Adrenal gland (tissue), 12 donors: ENCODE measurements around the gene SPG11. TPM values are rescaled to one million over a fixed set of nuclear protein-coding genes. Genes with fewer than 3 reads are reported as not detected.

Source experiments
- DNase-seq, 7 donors: peaks; one replicate each; pipeline ENCODE4 v3.0.0-alpha.2; 2019 to 2020
- H3K27ac ChIP-seq, 5 donors: fragments of 200-600 bp; sonication (generic) in 4 of 5; 1 replicate in 3 of 5; 2 replicates in 2 of 5; pipeline versions ENCODE4 v1.5.1 to v1.8.0; 2016 to 2020; ENCODE audit warnings: mild to moderate bottlenecking in 1 of 5
- H3K27me3 ChIP-seq: fragments of 200-600 bp; 2 replicates; pipeline ENCODE4 v1.8.0; 2021
- H3K36me3 ChIP-seq, 2 donors: fragments of 200-600 bp; replicated peaks in 1 of 2; 1 replicate in 1 of 2; 2 replicates in 1 of 2; pipeline versions ENCODE4 v1.5.1 to v1.8.0; 2018 to 2022
- H3K4me1 ChIP-seq, 2 donors: fragments of 200-600 bp; replicated peaks in 1 of 2; 1 replicate in 1 of 2; 2 replicates in 1 of 2; pipeline versions ENCODE4 v1.5.1 to v1.8.0; 2018 to 2021
- H3K4me3 ChIP-seq, 4 donors: fragments of 200-600 bp; sonication (generic) in 3 of 4; one replicate each; pipeline ENCODE4 v1.5.1; 2016 to 2018
- H3K9me3 ChIP-seq, 3 donors: fragments of 200-600 bp; sonication (generic) in 1 of 3; replicated peaks in 1 of 3; 1 replicate in 2 of 3; 2 replicates in 1 of 3; pipeline versions ENCODE4 v1.5.1 to v1.8.0; 2016 to 2021
- CTCF ChIP-seq, 6 experiments: fragments of 450-650 bp in 4 of 6; fragments of 200-600 bp in 2 of 6; sonication (generic) in 1 of 6; IDR thresholded peaks; 1 replicate in 5 of 6; 2 replicates in 1 of 6; pipeline versions ENCODE4 v1.5.1 to v1.8.0; 2016 to 2021; ENCODE audit warnings: antibody characterized with exemption in 6 of 6, mild to moderate bottlenecking in 2 of 6, moderate library complexity in 1 of 6
- POLR2A ChIP-seq, 2 donors: fragments of 450-650 bp; IDR thresholded peaks; one replicate each; pipeline ENCODE4 v1.6.1; 2017; ENCODE audit warnings: antibody characterized with exemption in 2 of 2, mild to moderate bottlenecking in 2 of 2, moderate library complexity in 1 of 2
- WGBS, 4 donors: extraction: QIAGEN DNeasy Blood & Tissue Kit in 2 of 4; methylation state at CpG; one replicate each; pipeline versions ENCODE4 v1.1.5 to v1.1.7; 2013 to 2017; 5-methylcytosine and 5-hydroxymethylcytosine counted together
- intact Hi-C, 2 donors: fragments of 100-400 bp; cut with DNase I; formaldehyde crosslinking; loops; one replicate each; pipeline versions ENCODE4 v1.14.1 to v1.15.0; 2022 to 2023
- polyA plus RNA-seq, 3 donors: library from polyadenylated mRNA; stranded (reverse); fragments of 200-250 nt in 2 of 3; fragments of 350-450 nt in 1 of 3; fragmentation: Illumina TruSeq in 1 of 3; extraction: RNeasy Lipid Tissue Mini Kit (QIAGEN cat#74804) in 1 of 3; gene quantifications; one replicate each; pipeline ENCODE4 v1.2.3, GENCODE V29; 2013 to 2014
- total RNA-seq, 9 donors: library from RNA; depleted of rRNA in 4 of 9; stranded (reverse); fragments of >200 nt in 4 of 9; fragments of 120-200 nt in 1 of 9; fragmentation: NEBNext Ultra II Directional in 1 of 9; extraction: Animal tissue kit (Norgen Biotek cat#: 25700) in 1 of 9; gene quantifications; one replicate each; pipeline versions ENCODE4 v1.1.0 to v1.2.4, GENCODE V29; 2013 to 2023
- donor health status: healthy with polysubstance abuse.
- donor health status: Bipolar disorder and iron deficiency.
- donor health status: DM: yes; HTN: yes; CAD: no.
- donor health status: DM: no; HTN: no; CAD: no.
- donor health status: DM: no; HTN: no; CAD: no.
- donor health status: DM: yes; HTN: yes; CAD: no.

SPG11 gene
- total and polyA plus RNA-seq, 12 donors, result 43.0 to 122 (median 74.0) TPM

- WGBS, 4 donors, result 9 to 13% (median 10%) methylated on average over 19 to 34 of the region's 34 CpGs
- Histone ChIP-seq H3K27ac (peak overlapping the region; percentile 94 to 99 (median 96)), H3K27me3 (no peaks in the 10 kb centered on the region), H3K4me1 (peaks cover 9 to 20% of the 10 kb centered on the region in 2 donors), H3K36me3 (peaks cover 0 to 23% of the 10 kb centered on the region in 2 donors), H3K4me3 (peak overlapping the region; percentile 57 to 98 (median 83)), H3K9me3 (no peaks in the 10 kb centered on the region)
- peak; percentile 63 to 81 (median 74) for DNase-seq
- TF ChIP-seq POLR2A (IDR thresholded peaks at IDR 0.05), result no peak
- TF ChIP-seq CTCF (IDR thresholded peaks at IDR 0.05), result no peak
- intact Hi-C loops, result loop anchor here in 1 of 2 donors (10.0 kb wide), 1 partner anchor 72 kb away; the partner anchor contains the start of gene TRIM69
These were observed 718 bp downstream of the SPG11 start for GRCh38 chr15:44662478-44663409.

- H3K4me3 ChIP-seq, result no peak overlapping the region
- intact Hi-C loops, result loop anchor here in 1 of 2 donors (10.0 kb wide), 1 partner anchor 73 kb away; the partner anchor contains the start of gene TRIM69
- DNase-seq, result no peak
- no peak for TF ChIP-seq CTCF (IDR thresholded peaks at IDR 0.05)
- TF ChIP-seq POLR2A (IDR thresholded peaks at IDR 0.05), result no peak
- peak overlapping the region in 1 of 5 donors; percentile 96 for H3K27ac ChIP-seq
- H3K36me3 ChIP-seq, result peaks cover 0 to 29% of the 10 kb centered on the region in 2 donors
- H3K27me3 ChIP-seq, result no peaks in the 10 kb centered on the region
- peaks cover 9 to 20% of the 10 kb centered on the region in 2 donors for H3K4me1 ChIP-seq
- H3K9me3 ChIP-seq, result no peaks in the 10 kb centered on the region
These were observed 1.9 kb downstream of the SPG11 start for GRCh38 chr15:44661576-44661975.

GRCh38 chr15:44659056-44659455 lies 4.4 kb downstream of the SPG11 start:
- Histone ChIP-seq H3K4me1 (peaks cover 9 to 20% of the 10 kb centered on the region in 2 donors), H3K36me3 (peaks cover 0 to 48% of the 10 kb centered on the region in 2 donors), H3K4me3 (no peak overlapping the region), H3K9me3 (no peaks in the 10 kb centered on the region), H3K27me3 (no peaks in the 10 kb centered on the region), H3K27ac (no peak overlapping the region)
- no peak for TF ChIP-seq POLR2A (IDR thresholded peaks at IDR 0.05)
- TF ChIP-seq CTCF (IDR thresholded peaks at IDR 0.05), result no peak
- intact Hi-C loops, result no loop called here
- DNase-seq, result no peak
- WGBS, 4 donors, result 91 to 97% (median 92%) methylated on average over 3 of the region's 3 CpGs

- Histone ChIP-seq H3K27ac (no peak overlapping the region), H3K9me3 (no peaks in the 10 kb centered on the region), H3K36me3 (peaks cover 0 to 62% of the 10 kb centered on the region in 2 donors), H3K27me3 (no peaks in the 10 kb centered on the region), H3K4me3 (no peak overlapping the region), H3K4me1 (peaks cover 7 to 16% of the 10 kb centered on the region in 2 donors)
- intact Hi-C loops, result no loop called here
- TF ChIP-seq CTCF (IDR thresholded peaks at IDR 0.05), result no peak
- TF ChIP-seq POLR2A (IDR thresholded peaks at IDR 0.05), result no peak
- no peak for DNase-seq
These were observed 6.1 kb downstream of the SPG11 start for GRCh38 chr15:44657378-44657777.
